H1 (cell line): ENCODE results near the gene TMEM183A. TPM values are rescaled to one million over a fixed set of nuclear protein-coding genes. Genes with fewer than 3 reads are reported as not detected.

Experiments
- CTCF ChIA-PET: fragments of 300-600 bp; sonication (Branson Sonifier 250); formaldehyde crosslinking; loops from one replicate; lab custom pipeline; 2021; ENCODE audit not compliant: partially characterized antibody; lab: Charles Lee
- POLR2A ChIA-PET: fragments of 300-600 bp; sonication (Branson Sonifier 250); formaldehyde crosslinking; loops from one replicate; lab custom pipeline; 2021; ENCODE audit warnings: inconsistent platforms; ENCODE audit not compliant: partially characterized antibody; lab: Charles Lee
- DNase-seq, 2 experiments: peaks; one replicate each; pipeline versions ENCODE4 v3.0.0 to v3.0.0-alpha.2; 2010 to 2022; ENCODE audit warnings: low spot score in 2 of 2, low read depth in 1 of 2, mixed read lengths in 1 of 2
- FAIRE-seq: peaks from 2 replicates; lab custom pipeline; 2011; peaks lifted over from hg19 to GRCh38; lab: Jason Lieb, UNC
- H2AFZ ChIP-seq: 2 replicates; pipeline ENCODE4 v1.8.1; 2012; ENCODE audit warnings: low read length, inconsistent platforms
- H2AK5ac ChIP-seq: 2 replicates; pipeline ENCODE4 v1.6.1; 2013; ENCODE audit warnings: low read depth, low read length
- H2BK120ac ChIP-seq: replicated peaks from 2 replicates; pipeline ENCODE3; 2013; ENCODE audit warnings: low read depth, low read length, inconsistent platforms
- H2BK12ac ChIP-seq: 2 replicates; pipeline ENCODE4 v1.6.1; 2013; ENCODE audit warnings: low read depth, low read length
- H2BK15ac ChIP-seq: 2 replicates; pipeline ENCODE4 v1.6.1; 2013; ENCODE audit warnings: low read length
- H2BK20ac ChIP-seq: 2 replicates; pipeline ENCODE4 v1.6.1; 2013; ENCODE audit warnings: low read length
- H2BK5ac ChIP-seq: 2 replicates; pipeline ENCODE4 v1.6.1; 2013; ENCODE audit warnings: low read depth, low read length
- H3K14ac ChIP-seq: 2 replicates; pipeline ENCODE4 v1.6.1; 2013; ENCODE audit warnings: inconsistent platforms; ENCODE audit not compliant: insufficient read length
- H3K18ac ChIP-seq: 2 replicates; pipeline ENCODE4 v1.6.1; 2013; ENCODE audit warnings: low read length; ENCODE audit errors: extremely low read depth
- H3K23ac ChIP-seq: 2 replicates; pipeline ENCODE4 v1.6.1; 2013; ENCODE audit warnings: inconsistent platforms; ENCODE audit not compliant: insufficient read length
- H3K23me2 ChIP-seq: 2 replicates; pipeline ENCODE4 v1.6.1; 2013; ENCODE audit warnings: low read depth, low read length
- H3K27ac ChIP-seq: 2 replicates; pipeline ENCODE4 v1.6.1; 2011; ENCODE audit warnings: low read depth, low read length, inconsistent platforms
- H3K27me3 ChIP-seq, 4 experiments: replicated peaks in 1 of 4; 1 replicate in 1 of 4; 2 replicates in 3 of 4; pipeline versions ENCODE4 v1.6.1 to v1.8.1; 2011 to 2013; ENCODE audit warnings: low read length in 3 of 4, mild to moderate bottlenecking in 3 of 4, inconsistent platforms in 2 of 4, mixed read lengths in 2 of 4, moderate library complexity in 1 of 4; ENCODE audit not compliant: control insufficient read depth in 3 of 4, insufficient read depth in 3 of 4; ENCODE audit errors: extremely low read depth in 1 of 4
- H3K36me3 ChIP-seq, 4 experiments: 2 replicates each; pipeline versions ENCODE4 v1.6.1 to v1.8.1; 2011 to 2013; ENCODE audit warnings: mild to moderate bottlenecking in 4 of 4, low read length in 3 of 4, moderate library complexity in 2 of 4, control low read depth in 1 of 4, inconsistent platforms in 1 of 4; ENCODE audit not compliant: insufficient read depth in 4 of 4, control insufficient read depth in 2 of 4
- H3K4ac ChIP-seq: replicated peaks from 2 replicates; pipeline ENCODE3; 2013; ENCODE audit warnings: low read length, low read depth, mixed read lengths, inconsistent platforms; ENCODE audit not compliant: insufficient read length
- H3K4me1 ChIP-seq, 4 experiments: replicated peaks in 1 of 4; 1 replicate in 1 of 4; 2 replicates in 3 of 4; pipeline versions ENCODE4 v1.6.1 to v1.8.1; 2011 to 2013; ENCODE audit warnings: low read length in 3 of 4, inconsistent platforms in 2 of 4, mixed read lengths in 1 of 4; ENCODE audit not compliant: insufficient read depth in 4 of 4, control insufficient read depth in 3 of 4
- H3K4me2 ChIP-seq, 2 experiments: 2 replicates each; pipeline versions ENCODE4 v1.6.1 to v1.8.1; 2011 to 2013; ENCODE audit warnings: low read depth in 2 of 2, low read length in 2 of 2, control low read depth in 1 of 2, inconsistent platforms in 1 of 2, mild to moderate bottlenecking in 1 of 2; ENCODE audit not compliant: insufficient read depth in 1 of 2
- H3K4me3 ChIP-seq, 4 experiments: fragments of 200-600, 300-600 bp in 1 of 4; sonication (generic), shearing (Covaris generic), sonication (Bioruptor Twin) in 1 of 4; 2 replicates each; pipeline versions ENCODE4 v1.5.1 to v1.8.1; 2011 to 2016; ENCODE audit warnings: low read length in 4 of 4, low read depth in 3 of 4, control low read depth in 2 of 4, inconsistent platforms in 2 of 4, mild to moderate bottlenecking in 2 of 4, mixed read lengths in 1 of 4, moderate library complexity in 1 of 4; ENCODE audit not compliant: insufficient read depth in 2 of 4; ENCODE audit errors: extremely low read depth in 1 of 4
- H3K56ac ChIP-seq: replicated peaks from 2 replicates; pipeline ENCODE3; 2013; ENCODE audit warnings: low read depth, mild to moderate bottlenecking, mixed read lengths, low read length, inconsistent platforms; ENCODE audit not compliant: insufficient read length
- H3K79me1 ChIP-seq: 2 replicates; pipeline ENCODE4 v1.6.1; 2013; ENCODE audit warnings: low read depth, low read length, control low read depth
- H3K79me2 ChIP-seq, 2 experiments: 2 replicates each; pipeline versions ENCODE4 v1.6.1 to v1.8.1; 2012 to 2013; ENCODE audit warnings: low read length in 2 of 2, mild to moderate bottlenecking in 2 of 2, inconsistent platforms in 1 of 2; ENCODE audit not compliant: insufficient read depth in 2 of 2, control insufficient read depth in 1 of 2
- H3K9ac ChIP-seq, 4 experiments: replicated peaks in 1 of 4; 1 replicate in 1 of 4; 2 replicates in 3 of 4; pipeline versions ENCODE4 v1.6.1 to v1.8.1; 2011 to 2013; ENCODE audit warnings: low read depth in 3 of 4, low read length in 3 of 4, control low read depth in 2 of 4, mild to moderate bottlenecking in 2 of 4, moderate library complexity in 2 of 4, inconsistent platforms in 1 of 4; ENCODE audit errors: extremely low read depth in 1 of 4
- H3K9me3 ChIP-seq, 2 experiments: 2 replicates each; pipeline versions ENCODE4 v1.6.1 to v1.8.1; 2012 to 2013; ENCODE audit warnings: mild to moderate bottlenecking in 2 of 2, moderate library complexity in 2 of 2, control low read depth in 1 of 2, inconsistent platforms in 1 of 2, low read depth in 1 of 2, low read length in 1 of 2, mixed read lengths in 1 of 2; ENCODE audit not compliant: insufficient read depth in 2 of 2
- H4K20me1 ChIP-seq, 2 experiments: replicated peaks in 1 of 2; 2 replicates each; pipeline versions ENCODE3 to v1.8.1; 2011 to 2013; ENCODE audit warnings: inconsistent platforms in 2 of 2, low read length in 2 of 2, mild to moderate bottlenecking in 1 of 2; ENCODE audit not compliant: insufficient read depth in 2 of 2, control insufficient read depth in 1 of 2
- H4K5ac ChIP-seq: 2 replicates; pipeline ENCODE4 v1.6.1; 2013; ENCODE audit warnings: low read length, low read depth, mixed read lengths, inconsistent platforms; ENCODE audit not compliant: insufficient read length
- H4K8ac ChIP-seq: 2 replicates; pipeline ENCODE4 v1.8.0; 2013; ENCODE audit warnings: mild to moderate bottlenecking, moderate library complexity, low read length, inconsistent platforms; ENCODE audit not compliant: insufficient read depth; ENCODE audit errors: extremely low read depth
- H4K91ac ChIP-seq: replicated peaks from 2 replicates; pipeline ENCODE3; 2013; ENCODE audit warnings: low read length, mixed read lengths, inconsistent platforms; ENCODE audit not compliant: insufficient read length
- ATF2 ChIP-seq: IDR thresholded peaks from 2 replicates; pipeline ENCODE4 v1.6.1; 2012; ENCODE audit warnings: low read length, inconsistent platforms
- BRCA1 ChIP-seq: IDR thresholded peaks from 2 replicates; pipeline ENCODE4 v1.6.1; 2012; ENCODE audit warnings: low read depth, low read length, improper control_type of control experiment
- CHD2 ChIP-seq: IDR thresholded peaks from 2 replicates; pipeline ENCODE4 v1.6.1; 2012; ENCODE audit warnings: low read length, improper control_type of control experiment
- GTF2F1 ChIP-seq: IDR thresholded peaks from 2 replicates; pipeline ENCODE4 v1.6.1; 2012; ENCODE audit warnings: low read depth, low read length, improper control_type of control experiment, borderline replicate concordance
- KDM5A ChIP-seq: fragments of 200-600 bp; IDR thresholded peaks from 2 replicates; pipeline ENCODE4 v1.7.1; 2012; ENCODE audit warnings: mild to moderate bottlenecking, low read length, inconsistent platforms, mixed read lengths
- NRF1 ChIP-seq: IDR thresholded peaks from 2 replicates; pipeline ENCODE4 v1.6.1; 2011; ENCODE audit warnings: mild to moderate bottlenecking, low read depth, low read length, improper control_type of control experiment
- SIN3A ChIP-seq, 2 experiments: IDR thresholded peaks in 1 of 2; conservative IDR thresholded peaks in 1 of 2; 2 replicates each; pipeline ENCODE4 v1.6.1; 2011 to 2012; ENCODE audit warnings: low read length in 2 of 2, improper control_type of control experiment in 1 of 2, low read depth in 1 of 2, mild to moderate bottlenecking in 1 of 2
- SRF ChIP-seq: IDR thresholded peaks from 2 replicates; pipeline ENCODE4 v1.6.1; 2011; ENCODE audit warnings: mild to moderate bottlenecking, low read depth, low read length, moderate library complexity
- SUZ12 ChIP-seq: fragments of 200-600 bp; sonication (generic); IDR thresholded peaks from 2 replicates; pipeline ENCODE4 v1.6.1; 2012; ENCODE audit warnings: mild to moderate bottlenecking, inconsistent platforms, low read length, moderate library complexity, mixed read lengths
- TCF12 ChIP-seq: IDR thresholded peaks from 2 replicates; pipeline ENCODE4 v1.6.1; 2011; ENCODE audit warnings: low read depth, mild to moderate bottlenecking, low read length
- WGBS, 2 experiments: shearing (Covaris generic) in 1 of 2; methylation state at CpG; one replicate each; pipeline versions ENCODE4 v1.1.6 to v1.1.7; 2013 to 2015; ENCODE audit warnings: low lambda C conversion rate in 2 of 2, mixed read lengths in 2 of 2, inconsistent platforms in 1 of 2, low coverage in 1 of 2, missing lambda C conversion rate in 1 of 2; ENCODE audit not compliant: insufficient replicate concordance in 2 of 2, insufficient coverage in 1 of 2, insufficient read length in 1 of 2; ENCODE audit errors: extremely low coverage in 1 of 2, missing lambda C conversion rate in 1 of 2; 5-methylcytosine and 5-hydroxymethylcytosine counted together
- polyA plus RNA-seq, 7 experiments: library from polyadenylated mRNA; depleted of rRNA in 3 of 7; stranded (reverse) in 5 of 7; unstranded in 2 of 7; fragments of >200 nt in 5 of 7; fragments of 200-250 nt in 2 of 7; gene quantifications; 1 replicate in 5 of 7; 2 replicates in 1 of 7; 4 replicates in 1 of 7; pipeline versions ENCODE4 v1.2.1 to v1.2.3, GENCODE V29; 2011 to 2013; ENCODE audit warnings: missing spikeins in 2 of 7, mixed read lengths in 2 of 7
- total RNA-seq: library from RNA; stranded (reverse); fragmentation: NEBNext Ultra II Directional; extraction: Animal tissue kit (Norgen Biotek cat#: 25700); gene quantifications from 2 replicates; pipeline ENCODE4 v1.2.1, GENCODE V29; 2021
- TF ChIP-seq, protein P1 (sequence below): IDR thresholded peaks from 2 replicates; pipeline ENCODE4 v1.6.1; 2011; ENCODE audit warnings: low read depth, mild to moderate bottlenecking, low read length; ENCODE audit not compliant: insufficient read depth

The TMEM183A gene
- total and polyA plus RNA-seq, 2 of the 8 experiments (the other 6 are each of a cell fraction or from before 2014, with no cell fraction given), result 107 to 173 TPM

GRCh38 chr1:202964791-202965410 is 42.3 kb upstream of the TMEM183A start:
- H3K9ac ChIP-seq, result no peak overlapping the region
- TF ChIP-seq SIN3A (conservative IDR thresholded peaks at IDR 0.05 in 1 of 2, IDR thresholded peaks at IDR 0.05 in 1 of 2; ENCODE audit: low read depth in 1 of 2, low read length in 2 of 2) (no peak), ATF2 (no peak), CHD2 (no peak), GTF2F1 (no peak), TCF12 (no peak), NRF1 (no peak), BRCA1 (no peak), SUZ12 (no peak), KDM5A (no peak), SRF (no peak)
- TF ChIP-seq, protein P1, sequence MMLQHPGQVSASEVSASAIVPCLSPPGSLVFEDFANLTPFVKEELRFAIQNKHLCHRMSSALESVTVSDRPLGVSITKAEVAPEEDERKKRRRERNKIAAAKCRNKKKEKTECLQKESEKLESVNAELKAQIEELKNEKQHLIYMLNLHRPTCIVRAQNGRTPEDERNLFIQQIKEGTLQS, result no peak

More at GRCh38 chr1:202964791-202965410, 42.3 kb upstream of the TMEM183A start:
- no peak overlapping the region for H3K4ac ChIP-seq
- H3K4me3 ChIP-seq, result no peak overlapping the region
- no peak overlapping the region for H2BK5ac ChIP-seq
- no peak overlapping the region for H2AFZ ChIP-seq
- H2BK120ac ChIP-seq, result no peak overlapping the region
- no peak overlapping the region for H3K27ac ChIP-seq
- H4K8ac ChIP-seq, result no peak overlapping the region
- H3K27me3 ChIP-seq, result no peaks in the 10 kb centered on the region; a peak in 2 of 7 replicates
- peaks cover 0 to 2% of the 10 kb centered on the region in 2 experiments for H4K20me1 ChIP-seq
- H3K4me2 ChIP-seq, result no peak overlapping the region
- H3K14ac ChIP-seq, result no peak overlapping the region
- no peak for DNase-seq
- no peak overlapping the region for H2BK12ac ChIP-seq
- no peak overlapping the region for H3K18ac ChIP-seq
- no peak overlapping the region for H2BK20ac ChIP-seq
- no peak overlapping the region for H2AK5ac ChIP-seq
- peaks cover 4 to 6% (median 5%) of the 10 kb centered on the region in 4 experiments; a peak in 6 of 7 replicates for H3K4me1 ChIP-seq
- H3K79me2 ChIP-seq, result no peaks in the 10 kb centered on the region
- H3K9me3 ChIP-seq, result no peaks in the 10 kb centered on the region
- no peak overlapping the region for H2BK15ac ChIP-seq
- no peak overlapping the region for H4K5ac ChIP-seq
- no peak overlapping the region for H3K23ac ChIP-seq
- H4K91ac ChIP-seq, result no peak overlapping the region
- H3K79me1 ChIP-seq, result no peaks in the 10 kb centered on the region
- ChIA-PET CTCF (interaction anchor here (1.0 to 1.9 kb wide), 4 partner anchors 10 to 163 kb away, joined by 3 to 8 read pairs (median 4); partner anchors contain the start of gene ADORA1), POLR2A (interaction anchor here (1.0 to 1.3 kb wide), 3 partner anchors 10 to 77 kb away, joined by 3 to 4 read pairs (median 3); no protein-coding TSS in a partner anchor)
- H3K56ac ChIP-seq, result no peak overlapping the region
- no peak for FAIRE-seq
- H3K23me2 ChIP-seq, result peaks cover 10% of the 10 kb centered on the region
- peaks cover 0 to 2% (median 0%) of the 10 kb centered on the region in 4 experiments; a peak in 1 of 8 replicates for H3K36me3 ChIP-seq
- WGBS, 2 experiments, result 90% methylated on average over 6 of the region's 6 CpGs; no CpG with 5 or more reads in 1 of the 2 experiments
